ENCODE measurements around the gene OR11G2.
"Not testable (repeated sequence)": the region's sequence is repeated elsewhere in the genome, so short reads cannot be mapped to it uniquely, and the experiment has no call there.

The OR11G2 gene

GRCh38 chr14:20228681-20229080 is 38.0 kb downstream of the OR11G2 start, which contains the start of gene OR11H7:
OR11H7 (plus strand) TSS chr14:20228981.
- DNase-seq = no peak

- not testable (repeated sequence) for DNase-seq
Observed at GRCh38 chr14:20235415-20235814, 44.7 kb downstream of the OR11G2 start.

- no peak for DNase-seq
Observed at GRCh38 chr14:20247646-20248246, 57.0 kb downstream of the OR11G2 start.

Measured in fibroblast of skin of scalp (primary cell).